GM12891 (cell line): Measurements from ENCODE around the gene TBC1D22A.

Source experiments
- PAX5 ChIP-seq: IDR thresholded peaks from 2 replicates; pipeline ENCODE4 v1.6.1; 2011; ENCODE audit warnings: low read length, moderate library complexity, mild to moderate bottlenecking; ENCODE audit not compliant: insufficient read depth, severe bottlenecking
- POLR2A ChIP-seq: IDR thresholded peaks from 2 replicates; pipeline ENCODE4 v1.6.1; 2011; ENCODE audit warnings: low read depth, low read length, control low read depth
- POLR2AphosphoS5 ChIP-seq: IDR thresholded peaks from 2 replicates; pipeline ENCODE4 v1.6.1; 2011; ENCODE audit warnings: low read depth, low read length, control low read depth
- POU2F2 ChIP-seq: IDR thresholded peaks from 2 replicates; pipeline ENCODE4 v1.6.1; 2011; ENCODE audit warnings: low read depth, mild to moderate bottlenecking, control low read depth, low read length, moderate library complexity
- SPI1 ChIP-seq: IDR thresholded peaks from 2 replicates; pipeline ENCODE4 v1.6.1; 2011; ENCODE audit warnings: low read depth, low read length, control low read depth
- TAF1 ChIP-seq: IDR thresholded peaks from 2 replicates; pipeline ENCODE4 v1.6.1; 2011; ENCODE audit warnings: low read depth, low read length, control low read depth

GRCh38 chr22:46869329-46869728, 106.9 kb downstream of the TBC1D22A start:
- TF ChIP-seq POLR2A (no peak), TAF1 (no peak), POLR2AphosphoS5 (no peak), SPI1 (no peak), PAX5 (no peak), POU2F2 (no peak)
